ENCODE data around the gene ZNF444. TPM values are rescaled to one million over a fixed set of nuclear protein-coding genes. Genes with fewer than 3 reads are reported as not detected.

ZNF444 gene
- total and polyA plus RNA-seq, 2 of the 8 experiments (the other 6 are each of a cell fraction or from before 2014, with no cell fraction given): 49.5 to 54.5 TPM

- Histone ChIP-seq H2BK5ac (ENCODE audit: low read depth, low read length) (peak overlapping the region; percentile 48; the same call in 1 of the 2 replicates), H3K18ac (ENCODE audit: extremely low read depth, low read length) (peak overlapping the region; percentile 26; the same call in 1 of the 2 replicates), H2BK12ac (ENCODE audit: low read depth, low read length) (no peak overlapping the region), H2AK5ac (ENCODE audit: low read depth, low read length) (no peak overlapping the region), H3K14ac (ENCODE audit: insufficient read length) (no peak overlapping the region), H3K79me2 (ENCODE audit: control insufficient read depth in 1 of 2, insufficient read depth in 2 of 2, low read length in 2 of 2) (peaks cover 0 to 30% of the 10 kb centered on the region in 2 experiments; a peak in 2 of 4 replicates), H4K5ac (ENCODE audit: insufficient read length, low read depth, low read length) (no peak overlapping the region), H3K9ac (replicated peaks in 1 of 4; ENCODE audit: extremely low read depth in 1 of 4, low read depth in 3 of 4, low read length in 3 of 4) (peak overlapping the region in 3 of 4 experiments; percentile 40 to 79 (median 60); a peak in 6 of 7 replicates), H3K9me3 (ENCODE audit: insufficient read depth in 2 of 2, low read depth in 1 of 2, low read length in 1 of 2) (no peaks in the 10 kb centered on the region), H3K4me2 (ENCODE audit: insufficient read depth in 1 of 2, low read depth in 2 of 2, low read length in 2 of 2) (peak overlapping the region; percentile 73 to 93), H3K23me2 (ENCODE audit: low read depth, low read length) (peaks cover 10% of the 10 kb centered on the region; the same call in 1 of the 2 replicates), H4K91ac (replicated peaks; ENCODE audit: insufficient read length, low read length) (peak overlapping the region; percentile 88), H2BK20ac (ENCODE audit: low read length) (no peak overlapping the region), H4K8ac (ENCODE audit: extremely low read depth, insufficient read depth, low read length) (no peak overlapping the region), H3K23ac (ENCODE audit: insufficient read length) (no peak overlapping the region), H3K79me1 (ENCODE audit: low read depth, low read length) (peaks cover 10% of the 10 kb centered on the region), H3K4me1 (replicated peaks in 1 of 4; ENCODE audit: control insufficient read depth in 3 of 4, insufficient read depth in 4 of 4, low read length in 3 of 4) (peaks cover 2 to 12% (median 5%) of the 10 kb centered on the region in 4 experiments; a peak in 5 of 7 replicates), H2BK15ac (ENCODE audit: low read length) (no peak overlapping the region), H3K36me3 (ENCODE audit: control insufficient read depth in 2 of 4, insufficient read depth in 4 of 4, low read length in 3 of 4) (no peaks in the 10 kb centered on the region), H3K27ac (ENCODE audit: low read depth, low read length) (0 out of 2 replicates have a peak overlapping the region, but pooled peaks have one; percentile 52), H3K4me3 (ENCODE audit: extremely low read depth in 1 of 4, insufficient read depth in 2 of 4, low read depth in 3 of 4, low read length in 4 of 4) (peak overlapping the region; percentile 70 to 78 (median 70)), H3K27me3 (replicated peaks in 1 of 4; ENCODE audit: control insufficient read depth in 3 of 4, extremely low read depth in 1 of 4, insufficient read depth in 3 of 4, low read length in 3 of 4) (no peaks in the 10 kb centered on the region), H2BK120ac (replicated peaks; ENCODE audit: low read depth, low read length) (no peak overlapping the region), H2AFZ (ENCODE audit: low read length) (no peak overlapping the region), H4K20me1 (replicated peaks in 1 of 2; ENCODE audit: control insufficient read depth in 1 of 2, insufficient read depth in 2 of 2, low read length in 2 of 2) (peaks cover 0 to 12% of the 10 kb centered on the region in 2 experiments), H3K56ac (replicated peaks; ENCODE audit: insufficient read length, low read depth, low read length) (peak overlapping the region; percentile 49), H3K4ac (replicated peaks; ENCODE audit: insufficient read length, low read depth, low read length) (peak overlapping the region; percentile 53)
- TF ChIP-seq JUND (IDR thresholded peaks at IDR 0.05; ENCODE audit: low read length) (no peak), PHF8 (conservative IDR thresholded peaks at IDR 0.05; ENCODE audit: low read depth, low read length) (0 out of 2 replicates have a peak, but pooled peaks have one; percentile 33), CTBP2 (IDR thresholded peaks at IDR 0.05; ENCODE audit: borderline replicate concordance, insufficient read depth, insufficient read length, low read length) (no peak)
- WGBS, 2 experiments (ENCODE audit: extremely low coverage in 1 of 2, insufficient coverage in 1 of 2, insufficient read length in 1 of 2, insufficient replicate concordance in 2 of 2, low coverage in 1 of 2, low lambda C conversion rate in 2 of 2, missing lambda C conversion rate in 1 of 2): 10% methylated on average over 15 of the region's 26 CpGs; no CpG with 5 or more reads in 1 of the 2 experiments
- FAIRE-seq (no peak), DNase-seq (ENCODE audit: low read depth in 1 of 2, low spot score in 2 of 2) (peak in 1 of 2 experiments; percentile 60)
- POLR2A ChIA-PET (ENCODE audit: partially characterized antibody): interaction anchor here (0.7 to 5.2 kb wide), 6 partner anchors 13 to 494 kb away, joined by 3 to 21 read pairs (median 4); partner anchors contain the start of gene ZNF787
- CTCF ChIA-PET (ENCODE audit: partially characterized antibody): interaction anchor here (0.8 to 6.5 kb wide), 8 partner anchors 12 to 81 kb away, joined by 3 to 47 read pairs (median 4); no protein-coding TSS in a partner anchor
These were observed 418 bp downstream of the ZNF444 start for GRCh38 chr19:56141417-56141993.

Measured in H1 (cell line).